GM21423 (cell line): ENCODE data around the gene CSF2.

ENCODE experiments used
- ATAC-seq: cut with Tn5 transposase; IDR thresholded peaks from one replicate; pipeline ENCODE4 v1.9.1; 2021; ENCODE audit warnings: mild to moderate bottlenecking, moderate library complexity; ENCODE audit not compliant: unreplicated experiment

Gene CSF2

DNA sequence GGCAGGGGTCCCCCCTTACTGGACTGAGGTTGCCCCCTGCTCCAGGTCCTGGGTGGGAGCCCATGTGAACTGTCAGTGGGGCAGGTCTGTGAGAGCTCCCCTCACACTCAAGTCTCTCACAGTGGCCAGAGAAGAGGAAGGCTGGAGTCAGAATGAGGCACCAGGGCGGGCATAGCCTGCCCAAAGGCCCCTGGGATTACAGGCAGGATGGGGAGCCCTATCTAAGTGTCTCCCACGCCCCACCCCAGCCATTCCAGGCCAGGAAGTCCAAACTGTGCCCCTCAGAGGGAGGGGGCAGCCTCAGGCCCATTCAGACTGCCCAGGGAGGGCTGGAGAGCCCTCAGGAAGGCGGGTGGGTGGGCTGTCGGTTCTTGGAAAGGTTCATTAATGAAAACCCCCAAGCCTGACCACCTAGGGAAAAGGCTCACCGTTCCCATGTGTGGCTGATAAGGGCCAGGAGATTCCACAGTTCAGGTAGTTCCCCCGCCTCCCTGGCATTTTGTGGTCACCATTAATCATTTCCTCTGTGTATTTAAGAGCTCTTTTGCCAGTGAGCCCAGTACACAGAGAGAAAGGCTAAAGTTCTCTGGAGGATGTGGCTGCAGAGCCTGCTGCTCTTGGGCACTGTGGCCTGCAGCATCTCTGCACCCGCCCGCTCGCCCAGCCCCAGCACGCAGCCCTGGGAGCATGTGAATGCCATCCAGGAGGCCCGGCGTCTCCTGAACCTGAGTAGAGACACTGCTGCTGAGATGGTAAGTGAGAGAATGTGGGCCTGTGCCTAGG, at the start of gene CSF2:
TSS of gene CSF2 (plus strand) at position 559 of the 783 bp plus-strand sequence. CDS start at position 594, 35 bp downstream.
- no peak for ATAC-seq

DNA sequence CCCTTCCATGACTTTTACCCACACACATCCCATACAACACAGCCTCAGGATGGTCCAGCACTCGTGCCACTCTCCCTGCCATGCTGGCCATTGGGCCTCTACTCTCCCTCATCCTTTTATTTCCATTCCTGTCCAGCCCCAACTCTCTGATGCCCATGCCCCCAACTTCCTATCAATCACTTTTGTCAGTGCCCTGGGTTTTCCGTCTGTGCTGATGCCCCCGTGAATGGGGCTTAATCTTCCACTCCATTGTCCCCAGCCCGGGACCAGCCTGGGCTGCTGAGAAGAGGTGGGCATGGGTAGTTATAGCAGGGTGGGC, 49.5 kb upstream of the CSF2 start:
- no peak for ATAC-seq

DNA sequence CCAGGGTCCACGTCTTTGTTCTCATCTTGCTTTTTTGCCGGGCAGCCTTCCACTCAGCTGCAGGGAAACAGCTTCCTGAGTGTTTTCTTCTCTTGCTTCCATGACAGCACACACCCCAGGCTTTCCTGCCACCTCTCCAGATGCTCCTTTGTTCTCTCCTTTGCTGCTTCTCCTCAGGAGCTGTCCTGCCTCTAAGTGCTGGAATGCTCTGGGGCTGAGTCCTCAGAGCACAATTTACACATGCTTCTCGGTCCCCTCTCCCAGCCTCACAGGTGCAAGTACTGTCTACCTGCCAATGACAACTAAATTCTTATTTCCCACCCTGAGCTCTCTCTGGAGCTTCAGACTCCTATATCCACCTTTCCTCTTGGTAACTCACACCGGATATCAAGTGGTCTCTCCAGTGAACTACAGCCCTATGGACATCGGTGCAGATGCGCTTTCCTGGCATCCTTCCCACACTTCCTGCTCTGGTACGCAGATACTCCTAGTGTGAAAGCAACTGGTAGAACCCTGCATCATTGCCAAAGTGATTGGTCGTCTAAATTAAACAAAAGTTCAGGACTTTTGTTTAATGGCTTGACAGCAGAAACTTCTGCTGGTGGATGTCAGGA, 48.7 kb upstream of the CSF2 start:
- no peak for ATAC-seq

- no peak for ATAC-seq
Measured at GRCh38 chr5:132025403-132025971, 48.1 kb upstream of the CSF2 start.

GRCh38 chr5:132026516-132027008, 47.0 kb upstream of the CSF2 start:
- no peak for ATAC-seq

DNA sequence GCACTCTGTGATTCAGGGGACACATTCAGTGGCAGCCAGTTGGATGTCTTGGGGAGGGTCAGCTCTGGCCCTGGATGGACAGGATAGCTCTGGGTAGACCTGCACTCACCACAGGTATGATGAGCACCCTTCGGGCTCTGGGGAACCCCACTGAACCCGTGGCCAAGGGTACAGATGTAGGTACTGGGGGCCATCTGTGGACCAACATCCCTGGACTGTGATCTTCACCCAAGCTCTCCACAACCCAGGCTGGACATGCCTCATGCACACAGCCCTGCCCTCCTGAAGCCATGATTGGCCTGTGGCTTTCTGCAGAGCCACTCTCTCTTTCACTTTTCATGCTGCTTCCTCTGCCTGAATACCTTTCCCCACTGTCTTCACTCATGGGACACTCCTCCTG, 46.6 kb upstream of the CSF2 start:
- no peak for ATAC-seq

GRCh38 chr5:132029609-132030330, 43.8 kb upstream of the CSF2 start:
- no peak for ATAC-seq

- no peak for ATAC-seq
Measured at GRCh38 chr5:132030610-132031009, 43.0 kb upstream of the CSF2 start.

- no peak for ATAC-seq
Measured at GRCh38 chr5:132032196-132032595, 41.4 kb upstream of the CSF2 start.

- ATAC-seq = no peak
Measured at GRCh38 chr5:132033122-132033521, 40.5 kb upstream of the CSF2 start.

DNA sequence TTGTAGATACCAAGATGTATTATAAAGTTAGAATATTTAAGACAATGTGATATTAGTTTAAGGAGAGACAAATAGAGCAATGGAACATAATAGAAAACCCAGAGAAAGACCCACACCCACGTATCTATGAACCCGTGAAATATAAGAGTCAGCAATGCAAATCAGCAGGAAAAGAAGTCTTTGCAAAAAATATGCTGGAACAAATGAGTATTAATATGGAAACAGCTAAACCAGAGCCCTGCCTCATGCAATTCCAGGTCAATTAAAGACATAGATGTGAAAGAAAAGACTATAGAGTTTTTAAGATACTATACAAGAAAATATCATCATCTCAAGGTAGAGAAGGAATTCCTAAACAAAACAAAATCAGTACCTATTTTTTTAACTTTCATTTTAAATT, 36.2 kb upstream of the CSF2 start:
- ATAC-seq = no peak

DNA sequence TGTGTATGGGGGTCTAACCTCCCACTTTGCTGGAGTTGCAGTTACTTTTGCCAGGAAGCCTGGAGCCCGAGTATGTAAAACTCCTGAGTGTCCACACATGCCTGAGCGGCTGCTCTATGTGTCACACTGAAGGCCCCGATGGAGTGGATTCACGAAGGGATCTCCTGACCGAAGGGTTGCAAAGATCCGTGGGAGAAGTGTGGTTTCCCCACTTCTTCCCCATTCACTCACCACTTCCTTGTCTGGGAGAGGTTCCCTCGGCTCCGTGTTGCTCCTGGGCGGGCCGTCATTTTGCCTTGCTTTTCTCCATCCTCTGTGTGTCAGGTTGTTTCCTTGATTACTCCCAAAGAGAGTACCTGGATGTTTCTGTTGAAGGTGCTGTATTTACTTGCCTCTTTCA, 29.4 kb upstream of the CSF2 start:
- ATAC-seq = no peak

- no peak for ATAC-seq
Measured at GRCh38 chr5:132046880-132047299, 26.7 kb upstream of the CSF2 start.

GRCh38 chr5:132049093-132049492, 24.5 kb upstream of the CSF2 start:
- ATAC-seq = no peak

DNA sequence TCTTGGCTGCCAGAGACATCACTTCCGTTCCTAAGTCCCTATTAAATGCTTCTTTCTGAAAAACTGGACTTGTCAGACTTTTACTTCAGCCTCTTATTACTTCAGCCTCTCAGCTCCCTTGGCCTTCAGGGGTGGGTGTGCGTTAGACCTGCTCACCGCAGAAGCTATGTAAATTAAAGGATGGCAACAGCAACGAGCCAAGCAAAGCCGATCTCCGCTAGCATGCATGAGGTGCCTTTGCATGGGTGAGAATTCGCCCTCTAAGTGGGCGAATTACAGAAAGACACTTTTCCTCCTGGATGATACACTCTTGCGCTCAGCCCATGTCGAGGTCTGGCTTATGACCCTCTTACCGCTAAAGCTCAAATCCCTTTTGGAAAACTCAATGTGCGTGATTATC, 24.0 kb upstream of the CSF2 start:
- no peak for ATAC-seq

- ATAC-seq = no peak
Measured at GRCh38 chr5:132050136-132050535, 23.5 kb upstream of the CSF2 start.

GRCh38 chr5:132050661-132051552, 22.7 kb upstream of the CSF2 start:
- no peak for ATAC-seq

GRCh38 chr5:132052520-132052919, 21.1 kb upstream of the CSF2 start:
- ATAC-seq = no peak

DNA sequence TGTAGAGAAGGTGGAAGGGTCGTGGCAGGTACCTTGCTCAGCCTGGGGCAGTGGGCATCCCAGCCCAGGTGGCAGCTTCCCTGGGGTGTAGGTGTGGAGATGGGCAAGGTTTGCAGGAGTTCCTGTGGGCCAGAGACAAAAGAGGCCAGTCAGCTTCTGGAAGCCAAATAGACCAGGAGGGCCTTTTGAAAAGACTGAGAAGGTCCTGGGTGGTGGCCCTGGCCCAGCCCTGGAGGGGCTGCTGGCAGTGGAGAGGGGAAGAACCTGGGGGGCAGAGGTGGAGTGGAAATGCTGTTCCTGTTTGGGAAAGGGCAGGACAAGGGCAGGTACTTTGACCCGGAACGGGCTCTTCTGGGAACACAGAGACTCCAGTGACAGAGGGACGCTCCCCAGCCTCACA, 20.1 kb upstream of the CSF2 start:
- no peak for ATAC-seq

DNA sequence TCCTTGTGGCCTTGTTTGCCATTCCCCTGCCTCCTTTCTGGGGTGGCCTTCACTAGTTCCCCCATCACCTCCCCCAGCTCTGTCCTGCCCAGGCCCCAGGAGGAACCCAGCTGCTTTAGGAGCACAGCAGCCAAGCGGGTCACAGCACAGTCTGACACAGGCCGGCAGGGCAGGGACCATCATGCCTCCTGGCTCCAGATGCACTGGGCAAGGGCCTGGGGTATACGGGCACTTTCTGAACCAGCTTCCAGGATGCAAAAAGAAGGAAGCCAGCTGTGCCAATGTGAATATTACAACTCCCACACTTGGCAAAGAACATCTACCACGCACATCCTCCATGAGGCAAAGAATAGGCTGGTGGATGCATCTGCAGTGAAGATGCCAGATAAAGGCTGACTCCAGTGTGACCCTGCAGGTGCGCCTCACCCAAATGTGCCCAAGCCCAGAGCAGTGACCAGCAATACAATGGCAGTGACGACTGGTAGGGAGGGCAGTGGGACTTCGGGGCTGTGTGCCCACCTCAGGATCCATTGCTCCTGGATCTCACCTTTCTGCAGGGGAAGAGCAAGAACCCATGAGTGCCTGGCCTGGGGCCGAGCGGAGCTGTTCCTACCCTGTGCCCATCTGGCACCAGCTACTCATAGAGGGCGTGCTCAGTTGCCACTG, 19.4 kb upstream of the CSF2 start:
- ATAC-seq = no peak
